Measurements from ENCODE around the gene CFAP157. TPM values are rescaled to one million over a fixed set of nuclear protein-coding genes. Genes with fewer than 3 reads are reported as not detected.
"Not testable (repeated sequence)": the region's sequence is repeated elsewhere in the genome, so short reads cannot be mapped to it uniquely, and the experiment has no call there.

Gene CFAP157
- total RNA-seq, 4 donors from 2014 or later = 0.27 TPM; not detected in 3

DNA sequence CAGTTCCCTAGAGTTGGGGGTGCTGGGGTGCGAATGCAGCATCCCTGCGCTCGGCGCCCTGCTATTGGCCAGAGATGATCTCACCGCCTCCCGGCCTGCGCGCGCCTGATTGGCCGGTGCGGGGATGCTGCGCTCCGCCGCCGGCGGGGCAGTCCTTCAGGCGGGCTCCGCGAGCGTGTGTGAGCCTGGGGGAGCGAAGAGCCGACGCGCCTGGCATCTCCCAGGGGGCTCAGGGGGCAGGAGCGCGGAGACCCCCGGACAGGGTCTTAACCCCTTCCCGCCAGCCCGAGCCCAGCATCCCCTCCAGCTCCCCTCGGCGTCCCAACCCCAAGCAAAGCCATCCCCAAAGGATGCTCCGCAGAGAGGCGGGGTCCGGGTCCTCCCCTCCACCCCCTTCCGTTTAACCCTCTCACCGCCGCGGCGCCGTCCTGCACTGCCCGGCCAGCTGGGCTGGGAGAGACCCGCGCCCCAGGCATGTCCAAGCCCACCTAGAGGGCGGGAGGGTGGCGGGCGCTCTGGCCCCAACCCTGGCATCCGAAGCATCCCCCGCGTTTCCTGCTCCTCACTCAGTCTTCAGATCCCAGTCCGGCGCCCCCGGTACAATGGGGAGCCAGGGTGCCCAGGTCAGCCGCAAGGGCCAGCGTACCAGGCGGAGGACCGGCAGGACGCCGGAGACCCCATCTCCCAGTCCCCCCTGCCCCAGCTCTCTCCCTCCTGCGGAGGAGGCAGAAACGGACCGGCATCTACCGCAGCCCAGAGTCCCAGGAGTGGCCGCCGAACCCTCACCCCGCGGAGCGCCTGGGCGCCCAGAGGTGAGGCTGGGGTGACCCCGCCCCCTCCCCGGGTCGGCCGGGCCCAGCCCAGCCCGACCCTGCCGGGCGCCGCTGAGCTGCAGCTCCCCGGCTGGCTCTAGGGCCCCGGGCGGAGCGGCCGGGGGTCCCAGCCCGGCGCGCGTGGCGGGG lies 47.6 kb downstream of the CFAP157 start:
- no peak for TF ChIP-seq POLR2A (IDR thresholded peaks at IDR 0.05)
- H3K4me1 ChIP-seq = peaks cover 0 to 5% (median 0%) of the 10 kb centered on the region in 4 donors
- peaks cover 0 to 18% of the 10 kb centered on the region in 2 donors for H3K27me3 ChIP-seq
- H3K36me3 ChIP-seq = peaks cover 0 to 10% (median 0%) of the 10 kb centered on the region in 3 donors
- DNase-seq = no peak
- H3K27ac ChIP-seq = no peak overlapping the region
- H3K4me3 ChIP-seq = no peak overlapping the region
- H3K9me3 ChIP-seq = no peaks in the 10 kb centered on the region

GRCh38 chr9:127755061-127756060 lies 48.6 kb downstream of the CFAP157 start:
- peaks cover 0 to 5% (median 0%) of the 10 kb centered on the region in 4 donors for H3K4me1 ChIP-seq
- H3K9me3 ChIP-seq = no peaks in the 10 kb centered on the region
- TF ChIP-seq, protein P1, sequence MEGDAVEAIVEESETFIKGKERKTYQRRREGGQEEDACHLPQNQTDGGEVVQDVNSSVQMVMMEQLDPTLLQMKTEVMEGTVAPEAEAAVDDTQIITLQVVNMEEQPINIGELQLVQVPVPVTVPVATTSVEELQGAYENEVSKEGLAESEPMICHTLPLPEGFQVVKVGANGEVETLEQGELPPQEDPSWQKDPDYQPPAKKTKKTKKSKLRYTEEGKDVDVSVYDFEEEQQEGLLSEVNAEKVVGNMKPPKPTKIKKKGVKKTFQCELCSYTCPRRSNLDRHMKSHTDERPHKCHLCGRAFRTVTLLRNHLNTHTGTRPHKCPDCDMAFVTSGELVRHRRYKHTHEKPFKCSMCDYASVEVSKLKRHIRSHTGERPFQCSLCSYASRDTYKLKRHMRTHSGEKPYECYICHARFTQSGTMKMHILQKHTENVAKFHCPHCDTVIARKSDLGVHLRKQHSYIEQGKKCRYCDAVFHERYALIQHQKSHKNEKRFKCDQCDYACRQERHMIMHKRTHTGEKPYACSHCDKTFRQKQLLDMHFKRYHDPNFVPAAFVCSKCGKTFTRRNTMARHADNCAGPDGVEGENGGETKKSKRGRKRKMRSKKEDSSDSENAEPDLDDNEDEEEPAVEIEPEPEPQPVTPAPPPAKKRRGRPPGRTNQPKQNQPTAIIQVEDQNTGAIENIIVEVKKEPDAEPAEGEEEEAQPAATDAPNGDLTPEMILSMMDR (IDR thresholded peaks at IDR 0.05) = no peak
- no peak for TF ChIP-seq POLR2A (IDR thresholded peaks at IDR 0.05)
- no peak overlapping the region for H3K27ac ChIP-seq
- peaks cover 0 to 6% (median 0%) of the 10 kb centered on the region in 3 donors for H3K36me3 ChIP-seq
- H3K27me3 ChIP-seq = peaks cover 0 to 18% of the 10 kb centered on the region in 2 donors
- DNase-seq = no peak
- no peak overlapping the region for H3K4me3 ChIP-seq

GRCh38 chr9:127756233-127756632 lies 49.4 kb downstream of the CFAP157 start:
- no peaks in the 10 kb centered on the region for H3K9me3 ChIP-seq
- H3K4me1 ChIP-seq = peaks cover 0 to 5% (median 0%) of the 10 kb centered on the region in 4 donors
- no peak overlapping the region for H3K4me3 ChIP-seq
- TF ChIP-seq, protein P1 (IDR thresholded peaks at IDR 0.05) = no peak
- TF ChIP-seq POLR2A (IDR thresholded peaks at IDR 0.05) = no peak
- H3K36me3 ChIP-seq = no peaks in the 10 kb centered on the region
- peaks cover 0 to 18% of the 10 kb centered on the region in 2 donors for H3K27me3 ChIP-seq
- DNase-seq = no peak
- H3K27ac ChIP-seq = no peak overlapping the region

DNA sequence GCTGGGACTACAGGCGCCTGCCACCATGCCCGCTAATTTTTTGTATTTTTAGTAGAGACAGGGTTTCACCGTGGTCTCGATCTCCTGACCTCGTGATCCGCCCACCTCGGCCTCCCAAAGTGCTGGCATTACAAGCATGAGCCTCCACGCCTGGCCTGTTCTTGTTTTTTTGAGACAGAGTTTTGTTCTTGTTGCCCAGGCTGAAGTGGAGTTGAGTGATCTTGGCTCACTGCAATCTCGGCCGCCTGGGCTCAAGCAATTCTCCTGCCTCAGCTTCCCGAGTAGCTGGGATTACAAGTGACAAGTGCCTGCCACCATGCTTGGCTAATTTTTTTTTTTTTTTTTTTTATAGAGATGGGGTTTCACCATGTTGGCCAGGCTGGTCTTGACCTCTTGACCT lies 50.0 kb downstream of the CFAP157 start:
- peaks cover 0 to 18% of the 10 kb centered on the region in 2 donors for H3K27me3 ChIP-seq
- not testable (repeated sequence) for H3K36me3 ChIP-seq, DNase-seq

DNA sequence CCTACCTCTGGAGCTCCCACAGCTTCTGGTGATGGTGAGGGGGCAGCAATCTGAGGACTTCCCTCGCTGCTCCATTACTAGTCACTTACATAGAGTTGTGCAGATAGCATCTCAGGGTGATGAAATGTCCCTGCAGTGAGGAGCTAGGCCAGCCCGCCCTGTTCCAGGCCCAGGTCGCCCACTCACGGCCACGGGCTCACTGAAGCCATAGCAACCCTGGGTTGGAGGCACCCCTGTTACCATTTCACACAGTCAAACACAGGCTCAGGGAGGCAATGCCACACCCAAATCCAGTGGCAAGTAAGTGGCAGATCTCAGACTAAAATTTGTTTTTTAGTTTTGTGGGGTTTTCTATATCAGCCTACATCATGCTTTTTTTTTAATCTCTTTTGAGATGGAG lies 52.1 kb downstream of the CFAP157 start:
- H3K4me3 ChIP-seq = no peak overlapping the region
- no peak overlapping the region for H3K27ac ChIP-seq
- no peak for TF ChIP-seq POLR2A (IDR thresholded peaks at IDR 0.05)
- TF ChIP-seq, protein P1 (IDR thresholded peaks at IDR 0.05) = no peak
- H3K36me3 ChIP-seq = no peaks in the 10 kb centered on the region
- peaks cover 0 to 18% of the 10 kb centered on the region in 2 donors for H3K27me3 ChIP-seq
- DNase-seq = no peak
- no peaks in the 10 kb centered on the region for H3K9me3 ChIP-seq
- peaks cover 0 to 5% (median 0%) of the 10 kb centered on the region in 4 donors for H3K4me1 ChIP-seq

More for the DNA sequence above, 50.0 kb downstream of the CFAP157 start:
- H3K4me1 ChIP-seq, H3K27ac ChIP-seq, H3K9me3 ChIP-seq, H3K4me3 ChIP-seq: not testable (repeated sequence)

DNA sequence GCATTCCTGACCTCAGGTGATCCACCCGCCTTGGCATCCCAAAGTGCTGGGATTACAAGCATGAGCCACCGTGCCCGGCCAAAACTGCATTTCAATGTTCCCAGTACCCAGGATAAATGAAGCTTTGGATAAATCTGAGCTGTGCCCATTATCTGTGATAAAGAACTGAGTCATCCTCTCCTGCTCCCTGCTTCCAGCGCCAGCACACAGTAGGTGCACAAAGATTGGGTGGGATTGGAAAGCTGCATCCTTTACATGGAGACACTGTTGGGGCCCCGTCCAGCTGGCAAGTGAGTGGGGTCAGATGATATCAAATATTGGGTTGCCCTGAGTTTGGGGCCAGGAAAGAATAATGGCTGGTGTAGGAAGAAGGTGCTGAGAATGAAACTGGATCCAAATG lies 54.3 kb downstream of the CFAP157 start:
- no peak overlapping the region for H3K4me3 ChIP-seq

More for the DNA sequence above, 54.3 kb downstream of the CFAP157 start:
- H3K4me1 ChIP-seq = no peaks in the 10 kb centered on the region
- no peak for DNase-seq
- H3K9me3 ChIP-seq = no peaks in the 10 kb centered on the region
- H3K36me3 ChIP-seq = no peaks in the 10 kb centered on the region
- peaks cover 0 to 2% of the 10 kb centered on the region in 2 donors for H3K27me3 ChIP-seq
- H3K27ac ChIP-seq = peak overlapping the region in 1 of 4 donors; percentile 14
- TF ChIP-seq, protein P1 (IDR thresholded peaks at IDR 0.05) = no peak
- no peak for TF ChIP-seq POLR2A (IDR thresholded peaks at IDR 0.05)

Measured in Peyer's patch (tissue), 4 donors.